Skeletal muscle tissue (tissue), 4 donors: ENCODE measurements around the gene KRAS. TPM values are rescaled to one million over a fixed set of nuclear protein-coding genes. Genes with fewer than 3 reads are reported as not detected.

Experiments
- H3K27ac ChIP-seq: one replicate; pipeline ENCODE4 v1.7.0; 2013; ENCODE audit warnings: mild to moderate bottlenecking, low read depth, low read length, inconsistent platforms
- H3K27me3 ChIP-seq, 3 donors: one replicate each; pipeline ENCODE4 v1.7.0; 2013; ENCODE audit warnings: low read length in 3 of 3; ENCODE audit not compliant: control insufficient read depth in 3 of 3, insufficient read depth in 3 of 3
- H3K36me3 ChIP-seq, 3 donors: one replicate each; pipeline ENCODE4 v1.7.0; 2013; ENCODE audit warnings: low read length in 3 of 3; ENCODE audit not compliant: control insufficient read depth in 3 of 3, insufficient read depth in 3 of 3
- H3K4me1 ChIP-seq, 3 donors: one replicate each; pipeline ENCODE4 v1.7.0; 2013; ENCODE audit warnings: low read length in 3 of 3, mild to moderate bottlenecking in 3 of 3; ENCODE audit not compliant: control insufficient read depth in 3 of 3, insufficient read depth in 3 of 3
- H3K4me3 ChIP-seq, 3 donors: one replicate each; pipeline ENCODE4 v1.7.0; 2013; ENCODE audit warnings: low read length in 3 of 3
- H3K9ac ChIP-seq, 3 donors: one replicate each; pipeline ENCODE4 v1.7.0; 2013; ENCODE audit warnings: low read length in 3 of 3, mild to moderate bottlenecking in 3 of 3, moderate library complexity in 2 of 3, low read depth in 1 of 3
- H3K9me3 ChIP-seq, 3 donors: one replicate each; pipeline ENCODE4 v1.7.0; 2013; ENCODE audit warnings: low read length in 3 of 3; ENCODE audit not compliant: control insufficient read depth in 3 of 3
- total RNA-seq: library from RNA; depleted of rRNA; stranded (reverse); fragments of >200 nt; gene quantifications from one replicate; pipeline ENCODE4 v1.2.3, GENCODE V29; 2014
- donor health status: Osteomylitis.

KRAS gene
- total RNA-seq, 1 donor from 2014 or later: 11.5 TPM

DNA sequence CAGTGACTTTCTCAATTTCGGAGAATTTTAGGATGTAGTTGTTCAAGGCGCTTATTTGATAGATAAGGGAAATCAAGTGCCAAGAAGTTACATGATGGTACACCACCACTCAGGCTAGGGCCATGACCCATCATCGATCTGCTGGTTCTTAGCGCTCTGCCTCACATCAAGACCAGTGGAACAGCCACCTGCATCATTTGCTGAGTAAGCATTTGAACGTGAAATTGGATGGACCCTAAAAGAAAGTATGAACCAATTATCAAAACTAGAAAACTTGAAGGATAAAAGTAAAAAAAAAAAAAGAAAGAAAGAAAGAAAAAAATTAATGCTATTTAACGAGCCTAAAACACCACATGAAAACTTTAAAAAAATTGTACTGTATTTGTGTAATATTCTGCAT, 27.5 kb upstream of the KRAS start:
- no peak overlapping the region for H3K4me3 ChIP-seq
- no peaks in the 10 kb centered on the region for H3K27me3 ChIP-seq
- H3K36me3 ChIP-seq: no peaks in the 10 kb centered on the region
- H3K9ac ChIP-seq: no peak overlapping the region
- H3K27ac ChIP-seq: no peak overlapping the region
- no peaks in the 10 kb centered on the region for H3K4me1 ChIP-seq
- H3K9me3 ChIP-seq: no peaks in the 10 kb centered on the region

DNA sequence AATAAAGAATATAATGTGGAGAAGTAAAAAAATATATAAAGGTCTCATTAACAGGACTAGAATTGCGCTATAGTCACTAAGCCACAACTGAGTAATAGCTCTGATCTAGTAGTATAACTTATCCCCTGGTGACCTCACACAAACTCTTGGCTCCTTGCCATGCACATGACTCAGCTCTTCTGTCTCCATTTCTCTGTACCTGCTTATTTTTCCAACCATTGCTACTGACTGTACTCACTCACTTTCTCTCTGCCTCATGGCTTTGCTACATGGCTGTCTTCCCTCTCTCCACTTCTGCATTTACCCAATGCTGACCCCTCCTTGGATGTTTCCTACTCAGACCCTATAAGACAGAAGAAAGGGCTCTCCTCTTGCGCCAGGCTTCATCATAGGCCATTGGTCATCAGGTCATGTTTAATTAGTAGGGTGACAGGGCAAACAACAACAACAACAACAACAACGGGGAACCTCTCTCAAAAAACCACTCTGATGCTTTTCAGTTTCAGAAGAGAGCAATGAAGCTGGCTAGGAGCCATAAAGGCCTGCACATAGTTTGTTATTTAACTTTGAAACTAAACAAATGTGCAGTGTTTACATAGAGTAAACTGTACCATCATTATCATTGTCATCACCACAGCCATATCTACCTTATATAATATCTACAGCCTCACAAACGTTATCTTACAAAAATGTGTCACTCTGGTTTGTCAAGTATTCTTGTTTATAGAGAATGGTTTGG, 25.6 kb upstream of the KRAS start:
- no peaks in the 10 kb centered on the region for H3K27me3 ChIP-seq
- H3K4me1 ChIP-seq: no peaks in the 10 kb centered on the region
- H3K4me3 ChIP-seq: no peak overlapping the region
- no peaks in the 10 kb centered on the region for H3K9me3 ChIP-seq
- H3K27ac ChIP-seq: no peak overlapping the region
- no peaks in the 10 kb centered on the region for H3K36me3 ChIP-seq
- H3K9ac ChIP-seq: no peak overlapping the region

DNA sequence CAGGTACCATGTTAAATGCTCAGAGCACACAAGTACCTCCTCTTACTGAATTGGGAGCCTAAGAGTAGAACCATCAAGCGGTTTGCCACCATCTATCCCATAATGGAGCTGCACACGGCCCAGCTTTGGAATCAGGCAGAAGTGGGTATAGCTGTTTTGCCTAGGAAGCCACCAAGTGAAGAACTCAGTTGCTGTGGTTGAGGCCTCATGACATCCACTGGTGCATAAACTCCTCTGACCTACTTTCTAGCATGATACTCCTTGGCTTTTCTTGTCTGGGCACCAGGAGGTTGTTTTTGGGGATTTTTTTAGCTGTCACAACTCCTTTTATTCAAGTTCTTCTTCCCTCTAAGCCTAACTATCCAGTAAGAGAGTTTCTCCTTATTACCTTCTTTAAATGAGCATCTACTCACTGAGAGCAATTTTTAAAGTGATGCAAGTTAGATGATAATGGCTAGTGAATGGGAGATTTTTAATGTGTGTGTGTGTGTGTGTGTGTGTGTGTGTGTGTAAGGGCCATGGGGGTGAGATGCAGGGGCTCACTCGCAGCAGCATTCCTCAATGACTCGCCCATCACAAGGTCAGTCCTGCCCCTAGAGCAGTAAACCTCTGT, 20.9 kb upstream of the KRAS start:
- Histone ChIP-seq H3K4me1 (no peaks in the 10 kb centered on the region), H3K9me3 (no peaks in the 10 kb centered on the region), H3K27me3 (no peaks in the 10 kb centered on the region), H3K27ac (no peak overlapping the region), H3K4me3 (no peak overlapping the region), H3K36me3 (no peaks in the 10 kb centered on the region), H3K9ac (no peak overlapping the region)

DNA sequence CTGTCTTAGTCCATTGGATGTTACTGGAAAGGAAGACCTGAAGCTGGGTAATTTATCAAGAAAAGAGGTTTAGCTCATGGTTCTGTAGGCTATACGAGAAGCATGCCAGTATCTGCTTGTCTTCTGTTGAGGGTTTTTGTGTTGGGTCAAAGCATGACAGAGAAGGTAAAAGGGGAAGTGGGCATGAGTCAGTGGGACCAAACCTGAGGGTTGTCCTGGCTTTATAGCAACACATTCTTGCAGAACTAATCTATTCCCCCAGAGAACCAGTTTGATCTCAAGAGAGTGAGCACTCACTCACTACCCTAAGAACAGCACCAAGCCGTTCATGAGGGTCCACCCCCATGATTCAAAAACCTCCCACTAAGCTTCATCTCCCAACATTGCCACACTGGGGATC, 19.0 kb upstream of the KRAS start:
- Histone ChIP-seq H3K4me3 (no peak overlapping the region), H3K4me1 (no peaks in the 10 kb centered on the region), H3K27ac (no peak overlapping the region), H3K27me3 (no peaks in the 10 kb centered on the region), H3K9ac (no peak overlapping the region), H3K36me3 (no peaks in the 10 kb centered on the region), H3K9me3 (no peaks in the 10 kb centered on the region)

DNA sequence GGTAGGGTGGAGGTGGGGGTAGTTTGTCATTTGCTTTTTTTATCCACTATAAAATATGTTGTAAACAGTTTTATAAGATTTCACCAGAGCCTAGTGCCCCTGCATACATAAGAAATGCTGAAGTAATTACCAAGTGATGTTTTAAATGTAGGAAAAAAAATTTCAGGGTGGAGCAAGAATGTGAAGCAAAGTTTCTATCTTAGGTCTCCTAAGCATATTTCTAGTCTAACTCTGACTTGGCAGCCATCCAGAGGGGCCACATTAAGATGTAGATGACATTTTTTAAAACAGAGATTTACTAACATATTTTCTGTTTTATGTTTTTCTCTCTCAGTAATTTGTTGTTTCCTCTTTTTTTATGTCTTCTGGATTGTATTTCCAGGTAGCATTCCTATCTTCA, 15.8 kb upstream of the KRAS start:
- H3K36me3 ChIP-seq: no peaks in the 10 kb centered on the region
- H3K4me1 ChIP-seq: no peaks in the 10 kb centered on the region
- H3K9me3 ChIP-seq: no peaks in the 10 kb centered on the region
- H3K27me3 ChIP-seq: no peaks in the 10 kb centered on the region
- no peak overlapping the region for H3K4me3 ChIP-seq
- H3K27ac ChIP-seq: no peak overlapping the region
- no peak overlapping the region for H3K9ac ChIP-seq

DNA sequence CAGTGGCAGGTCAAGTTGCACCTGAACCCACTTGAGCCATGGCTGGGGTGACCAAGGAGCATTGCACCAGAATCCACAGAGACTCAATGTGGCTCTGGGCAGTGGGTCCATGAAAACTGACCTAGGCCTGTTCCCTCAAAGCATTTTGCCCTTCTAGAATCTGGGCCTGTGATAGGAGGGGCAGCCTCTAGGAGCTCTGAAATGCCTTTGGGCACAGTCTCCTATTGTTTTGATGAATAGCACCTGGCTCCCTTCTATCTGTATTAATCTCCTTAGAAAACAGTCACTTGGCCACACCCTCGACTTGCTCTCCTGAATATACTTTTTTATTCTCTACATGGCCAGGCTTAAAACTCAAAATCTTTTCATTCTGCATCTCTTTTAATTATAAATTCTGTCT, 14.1 kb upstream of the KRAS start:
- Histone ChIP-seq H3K4me1 (no peaks in the 10 kb centered on the region), H3K9me3 (no peaks in the 10 kb centered on the region), H3K36me3 (no peaks in the 10 kb centered on the region), H3K9ac (no peak overlapping the region), H3K27ac (no peak overlapping the region), H3K27me3 (no peaks in the 10 kb centered on the region), H3K4me3 (no peak overlapping the region)

DNA sequence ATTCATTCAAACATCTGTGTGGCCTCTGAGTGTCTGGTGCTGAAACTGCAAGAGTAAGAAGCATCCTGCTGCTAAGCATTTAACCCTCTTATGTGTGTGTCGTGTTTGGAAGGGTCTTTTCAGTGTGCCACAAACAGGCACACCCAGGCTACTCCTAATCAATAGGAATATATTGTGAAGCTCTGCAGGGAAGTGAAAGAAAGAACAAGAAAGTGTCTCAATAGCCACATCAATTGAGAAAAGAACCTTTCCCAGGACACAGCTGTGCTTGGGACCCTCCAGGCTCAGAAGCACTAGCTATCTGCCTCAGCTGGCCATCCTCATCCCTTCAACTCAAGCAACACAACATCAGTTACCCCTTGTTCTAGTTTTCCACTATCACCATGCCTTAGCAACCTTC, 13.4 kb upstream of the KRAS start:
- no peak overlapping the region for H3K9ac ChIP-seq
- H3K36me3 ChIP-seq: no peaks in the 10 kb centered on the region
- no peaks in the 10 kb centered on the region for H3K4me1 ChIP-seq
- H3K27me3 ChIP-seq: no peaks in the 10 kb centered on the region
- H3K4me3 ChIP-seq: no peak overlapping the region
- H3K9me3 ChIP-seq: no peaks in the 10 kb centered on the region
- no peak overlapping the region for H3K27ac ChIP-seq

DNA sequence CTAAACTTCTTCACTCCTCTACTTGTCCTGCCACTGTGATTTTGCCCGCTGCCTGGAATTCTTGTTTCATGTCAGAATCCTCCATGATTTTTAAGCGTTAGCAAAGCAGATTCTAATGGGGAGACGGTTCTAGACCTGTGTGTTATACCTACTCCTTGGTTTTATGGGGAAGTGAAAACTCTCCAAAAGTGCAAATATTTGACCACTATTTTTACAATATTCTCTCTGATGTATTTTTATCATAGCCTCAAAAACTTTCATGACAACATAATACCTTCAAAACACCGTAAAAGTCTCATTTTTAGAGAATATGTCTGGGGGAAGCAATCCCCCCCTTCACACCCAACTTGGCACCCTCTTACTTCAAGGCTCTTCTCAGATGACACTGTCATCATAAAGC, 12.9 kb upstream of the KRAS start:
- no peaks in the 10 kb centered on the region for H3K36me3 ChIP-seq
- no peak overlapping the region for H3K9ac ChIP-seq
- no peak overlapping the region for H3K4me3 ChIP-seq
- H3K9me3 ChIP-seq: no peaks in the 10 kb centered on the region
- H3K27ac ChIP-seq: no peak overlapping the region
- H3K4me1 ChIP-seq: no peaks in the 10 kb centered on the region
- H3K27me3 ChIP-seq: no peaks in the 10 kb centered on the region

DNA sequence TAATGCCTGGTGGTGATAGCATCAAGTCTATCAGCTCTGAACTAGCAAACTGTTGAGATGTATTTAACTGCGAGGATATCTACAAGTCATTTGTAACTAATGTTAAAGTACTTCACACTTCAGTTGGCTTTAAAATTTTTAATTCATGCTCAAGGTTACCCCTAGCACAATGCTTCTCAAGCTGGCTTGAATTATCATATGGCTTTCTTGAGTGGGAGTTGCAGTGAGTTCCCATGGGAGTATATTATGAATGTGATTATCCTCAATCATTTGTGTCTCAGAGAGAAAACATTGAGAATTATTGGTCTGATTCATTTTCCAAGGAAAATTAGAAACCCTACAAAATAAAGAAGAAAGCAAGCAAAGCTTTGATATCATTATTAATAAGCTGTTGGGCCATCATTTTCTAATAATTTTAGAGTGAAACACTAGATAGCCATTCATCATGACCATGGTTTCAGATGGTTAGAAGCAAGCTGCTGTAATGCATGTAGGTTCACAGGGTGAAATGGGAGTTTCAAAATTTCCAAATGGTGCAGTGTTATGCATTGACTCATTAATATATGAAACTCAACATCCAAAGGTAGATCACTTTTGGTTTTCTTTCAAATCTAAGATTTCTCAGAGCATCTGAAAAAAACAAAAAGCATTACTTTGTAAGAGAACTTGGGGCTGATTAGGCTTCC, 11.8 kb upstream of the KRAS start:
- H3K9ac ChIP-seq: no peak overlapping the region
- H3K27me3 ChIP-seq: no peaks in the 10 kb centered on the region
- H3K27ac ChIP-seq: no peak overlapping the region
- H3K36me3 ChIP-seq: no peaks in the 10 kb centered on the region
- H3K4me1 ChIP-seq: no peaks in the 10 kb centered on the region
- H3K4me3 ChIP-seq: no peak overlapping the region
- no peaks in the 10 kb centered on the region for H3K9me3 ChIP-seq

DNA sequence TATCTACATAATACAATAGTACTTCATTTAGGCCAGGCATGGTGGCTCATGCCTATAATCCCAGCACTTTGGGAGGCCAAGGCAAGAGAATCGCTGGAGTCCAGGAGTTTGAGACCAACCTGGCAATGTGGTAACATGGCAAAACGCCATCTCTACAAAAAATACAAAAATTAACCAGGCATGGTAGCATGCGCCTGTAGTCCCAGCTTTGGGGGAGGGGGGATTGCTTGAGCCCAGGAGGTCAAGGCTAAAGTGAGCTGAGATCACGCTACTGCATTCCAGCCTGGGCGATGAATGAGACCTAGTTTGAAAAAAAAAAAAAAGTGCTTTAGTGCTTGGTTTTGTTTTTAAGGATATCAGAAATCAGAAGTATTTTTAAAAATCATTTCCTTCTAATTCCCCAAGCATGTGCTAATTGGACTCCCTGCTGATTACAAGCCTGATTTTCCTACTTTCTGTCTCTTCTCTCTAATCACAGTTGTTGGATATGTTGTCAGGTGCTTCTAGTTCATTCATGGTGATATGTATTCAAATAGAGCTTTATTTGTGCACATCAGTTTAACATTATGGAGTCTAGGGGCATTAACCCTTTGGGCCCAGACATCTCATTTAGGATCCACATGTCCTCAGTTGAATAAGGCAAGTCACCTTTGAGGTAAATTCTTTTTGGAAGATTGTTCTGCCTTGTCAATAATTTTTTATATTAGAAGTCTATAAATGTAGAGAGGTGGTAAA, 7.0 kb upstream of the KRAS start:
- Histone ChIP-seq H3K36me3 (no peaks in the 10 kb centered on the region), H3K9ac (no peak overlapping the region), H3K9me3 (no peaks in the 10 kb centered on the region), H3K4me3 (no peak overlapping the region), H3K27ac (no peak overlapping the region), H3K27me3 (no peaks in the 10 kb centered on the region), H3K4me1 (no peaks in the 10 kb centered on the region)
